Fibroblast of lung (primary cell): Measurements from ENCODE around the gene DISP3.

Experiments used
- EZH2 ChIP-seq: IDR thresholded peaks from 2 replicates; pipeline ENCODE4 v1.5.1; 2012; ENCODE audit warnings: low read length, control low read depth, mild to moderate bottlenecking; ENCODE audit errors: missing control alignments
- TF ChIP-seq, protein P1 (sequence below), 2 donors: IDR thresholded peaks in 1 of 2; conservative IDR thresholded peaks in 1 of 2; 1 replicate in 1 of 2; 2 replicates in 1 of 2; pipeline ENCODE4 v1.5.1; 2011 to 2012; ENCODE audit warnings: low read length in 2 of 2, control low read depth in 1 of 2, inconsistent platforms in 1 of 2, low read depth in 1 of 2, mild to moderate bottlenecking in 1 of 2

DNA sequence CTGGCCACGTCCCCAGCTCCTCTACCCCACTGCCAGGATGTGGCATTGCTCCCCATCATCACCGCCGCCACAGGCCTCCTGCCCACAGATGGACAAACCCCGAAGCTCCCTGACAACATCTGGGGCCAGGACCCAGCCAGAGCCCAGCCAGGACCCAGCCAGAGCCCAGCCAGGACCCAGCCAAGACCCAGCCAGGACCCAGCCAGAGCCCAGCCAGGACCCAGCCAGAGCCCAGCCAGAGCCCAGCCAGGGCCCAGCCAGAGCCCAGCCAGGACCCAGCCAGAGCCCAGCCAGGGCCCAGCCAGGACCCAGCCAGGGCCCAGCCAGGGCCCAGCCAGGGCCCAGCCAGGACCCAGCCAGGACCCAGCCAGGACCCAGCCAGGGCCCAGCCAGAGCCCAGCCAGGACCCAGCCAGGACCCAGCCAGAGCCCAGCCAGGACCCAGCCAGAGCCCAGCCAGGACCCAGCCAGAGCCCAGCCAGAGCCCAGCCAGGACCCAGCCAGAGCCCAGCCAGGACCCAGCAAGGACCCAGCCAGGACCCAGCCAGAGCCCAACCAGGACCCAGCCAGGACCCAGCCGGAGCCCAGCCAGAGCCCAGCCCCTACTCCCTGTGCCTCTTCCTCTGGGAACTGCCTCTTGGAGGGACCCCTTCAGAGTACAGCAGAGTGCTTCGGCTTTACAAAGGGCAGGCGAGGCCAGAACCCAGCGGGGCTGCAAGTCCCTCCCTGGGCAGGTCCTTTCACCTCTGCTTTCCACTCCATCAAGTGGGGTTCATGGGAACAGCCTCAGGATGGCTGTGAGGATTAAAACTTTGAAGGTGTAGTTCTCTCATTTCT is 43.7 kb downstream of the DISP3 start:
- TF ChIP-seq, protein P1, sequence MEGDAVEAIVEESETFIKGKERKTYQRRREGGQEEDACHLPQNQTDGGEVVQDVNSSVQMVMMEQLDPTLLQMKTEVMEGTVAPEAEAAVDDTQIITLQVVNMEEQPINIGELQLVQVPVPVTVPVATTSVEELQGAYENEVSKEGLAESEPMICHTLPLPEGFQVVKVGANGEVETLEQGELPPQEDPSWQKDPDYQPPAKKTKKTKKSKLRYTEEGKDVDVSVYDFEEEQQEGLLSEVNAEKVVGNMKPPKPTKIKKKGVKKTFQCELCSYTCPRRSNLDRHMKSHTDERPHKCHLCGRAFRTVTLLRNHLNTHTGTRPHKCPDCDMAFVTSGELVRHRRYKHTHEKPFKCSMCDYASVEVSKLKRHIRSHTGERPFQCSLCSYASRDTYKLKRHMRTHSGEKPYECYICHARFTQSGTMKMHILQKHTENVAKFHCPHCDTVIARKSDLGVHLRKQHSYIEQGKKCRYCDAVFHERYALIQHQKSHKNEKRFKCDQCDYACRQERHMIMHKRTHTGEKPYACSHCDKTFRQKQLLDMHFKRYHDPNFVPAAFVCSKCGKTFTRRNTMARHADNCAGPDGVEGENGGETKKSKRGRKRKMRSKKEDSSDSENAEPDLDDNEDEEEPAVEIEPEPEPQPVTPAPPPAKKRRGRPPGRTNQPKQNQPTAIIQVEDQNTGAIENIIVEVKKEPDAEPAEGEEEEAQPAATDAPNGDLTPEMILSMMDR (conservative IDR thresholded peaks at IDR 0.05 in 1 of 2, IDR thresholded peaks at IDR 0.05 in 1 of 2; ENCODE audit: low read depth in 1 of 2, low read length in 2 of 2): no peak
- TF ChIP-seq EZH2: no peak
